NT2/D1 (cell line): ENCODE data around the gene PRSS50.
"Not testable (repeated sequence)": the region's sequence is repeated elsewhere in the genome, so short reads cannot be mapped to it uniquely, and the experiment has no call there.

ENCODE experiments used
- DNase-seq: peaks from one replicate; pipeline ENCODE4 v3.0.0-alpha.2; 2011; ENCODE audit warnings: low read depth, low spot score
- H3K27me3 ChIP-seq: 2 replicates; pipeline ENCODE4 v1.6.0; 2011; ENCODE audit warnings: mild to moderate bottlenecking; ENCODE audit not compliant: insufficient read length, insufficient read depth
- H3K36me3 ChIP-seq: 2 replicates; pipeline ENCODE4 v1.6.1; 2011; ENCODE audit warnings: mild to moderate bottlenecking, low read length, mixed read lengths; ENCODE audit not compliant: insufficient read depth, insufficient read length
- H3K4me1 ChIP-seq: 2 replicates; pipeline ENCODE4 v1.5.1; 2011; ENCODE audit not compliant: insufficient read depth, insufficient read length
- H3K4me3 ChIP-seq: 2 replicates; pipeline ENCODE4 v1.5.1; 2011; ENCODE audit warnings: low read depth; ENCODE audit not compliant: insufficient read length
- H3K9ac ChIP-seq: 2 replicates; pipeline ENCODE4 v1.6.0; 2011; ENCODE audit warnings: low read depth; ENCODE audit not compliant: insufficient read length
- H3K9me3 ChIP-seq: 2 replicates; pipeline ENCODE4 v1.5.1; 2011; ENCODE audit warnings: mild to moderate bottlenecking, low read length; ENCODE audit not compliant: insufficient read depth
- SUZ12 ChIP-seq: IDR thresholded peaks from 2 replicates; pipeline ENCODE4 v1.6.1; 2011; ENCODE audit not compliant: insufficient read length, insufficient read depth; ENCODE audit errors: extremely low read depth
- YY1 ChIP-seq: IDR thresholded peaks from 2 replicates; pipeline ENCODE4 v1.6.1; 2011; ENCODE audit not compliant: insufficient read length, insufficient read depth
- ZNF274 ChIP-seq: IDR thresholded peaks from 2 replicates; pipeline ENCODE4 v1.6.1; 2011; ENCODE audit warnings: mild to moderate bottlenecking, low read depth, low read length

The PRSS50 gene, protein sequence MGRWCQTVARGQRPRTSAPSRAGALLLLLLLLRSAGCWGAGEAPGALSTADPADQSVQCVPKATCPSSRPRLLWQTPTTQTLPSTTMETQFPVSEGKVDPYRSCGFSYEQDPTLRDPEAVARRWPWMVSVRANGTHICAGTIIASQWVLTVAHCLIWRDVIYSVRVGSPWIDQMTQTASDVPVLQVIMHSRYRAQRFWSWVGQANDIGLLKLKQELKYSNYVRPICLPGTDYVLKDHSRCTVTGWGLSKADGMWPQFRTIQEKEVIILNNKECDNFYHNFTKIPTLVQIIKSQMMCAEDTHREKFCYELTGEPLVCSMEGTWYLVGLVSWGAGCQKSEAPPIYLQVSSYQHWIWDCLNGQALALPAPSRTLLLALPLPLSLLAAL

DNA sequence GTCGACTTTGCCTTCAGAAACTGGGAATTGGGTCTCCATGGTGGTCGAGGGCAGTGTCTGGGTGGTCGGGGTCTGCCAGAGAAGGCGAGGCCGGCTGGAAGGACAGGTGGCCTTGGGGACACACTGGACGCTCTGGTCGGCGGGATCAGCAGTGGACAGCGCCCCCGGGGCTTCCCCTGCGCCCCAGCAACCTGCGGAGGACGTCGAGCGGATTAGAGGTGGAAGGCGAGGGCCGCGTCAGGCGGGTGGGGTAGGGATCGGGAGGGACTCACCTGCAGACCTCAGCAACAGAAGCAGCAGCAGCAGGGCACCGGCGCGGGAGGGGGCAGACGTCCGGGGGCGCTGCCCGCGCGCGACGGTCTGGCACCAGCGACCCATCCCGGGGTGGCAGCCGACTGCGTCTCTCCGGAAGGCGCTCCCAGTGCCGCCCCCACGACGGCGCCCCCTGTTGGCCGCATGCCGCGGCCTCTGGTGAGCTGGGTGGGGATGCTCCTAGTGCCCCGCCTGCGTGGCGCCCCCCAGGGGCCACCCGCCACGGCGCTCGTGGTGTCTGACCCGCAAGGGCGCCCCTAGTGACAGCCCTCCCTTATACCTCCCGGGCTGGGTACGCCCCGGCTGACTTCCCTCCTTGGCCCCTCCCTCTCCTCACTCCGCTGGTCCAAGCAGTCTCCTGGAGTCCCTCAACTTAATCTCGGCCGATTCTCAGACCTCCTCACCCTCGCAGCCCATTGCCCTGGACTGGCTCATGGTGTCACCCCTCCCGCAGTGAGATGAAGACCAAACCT lies at the start of gene PRSS50:
TSS of gene PRSS50 (minus strand) at position 423 of the 785 bp plus-strand sequence. CDS start at position 378, 45 bp downstream.
- Histone ChIP-seq H3K36me3 (no peaks in the 10 kb centered on the region), H3K9me3 (no peaks in the 10 kb centered on the region), H3K9ac (no peak within 1 kb of the TSS), H3K4me1 (peaks cover 16% of the 10 kb centered on the region), H3K4me3 (no peak within 1 kb of the TSS), H3K27me3 (no peaks in the 10 kb centered on the region)
- DNase-seq, result peak; percentile 49
- TF ChIP-seq ZNF274, result no peak
- no peak for TF ChIP-seq SUZ12
- TF ChIP-seq YY1, result no peak

DNA sequence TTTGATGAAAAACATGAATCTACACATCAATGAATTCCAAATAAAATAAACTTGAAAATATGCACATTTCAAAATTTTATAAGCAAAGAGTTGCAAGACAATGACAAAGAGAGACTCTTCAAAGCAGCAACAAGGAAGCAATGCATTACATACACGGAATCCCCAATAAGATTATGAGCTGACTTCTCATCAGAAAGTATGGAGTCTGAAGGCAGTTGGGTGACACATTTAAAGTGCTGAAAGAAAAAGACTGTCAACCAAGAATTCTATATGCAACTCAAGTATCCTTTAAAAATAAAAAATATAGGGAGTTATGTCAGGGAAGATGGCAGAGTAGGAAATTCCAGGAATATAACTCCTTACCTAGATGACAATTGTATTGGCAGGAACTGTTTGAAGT lies 46.5 kb upstream of the PRSS50 start:
- TF ChIP-seq YY1, result no peak
- no peak for TF ChIP-seq SUZ12
- TF ChIP-seq ZNF274, result no peak
- Histone ChIP-seq H3K4me1 (no peaks in the 10 kb centered on the region), H3K4me3 (no peak overlapping the region), H3K36me3 (no peaks in the 10 kb centered on the region), H3K9me3 (peaks cover 22% of the 10 kb centered on the region), H3K9ac (no peak overlapping the region), H3K27me3 (no peaks in the 10 kb centered on the region)
- no peak for DNase-seq

DNA sequence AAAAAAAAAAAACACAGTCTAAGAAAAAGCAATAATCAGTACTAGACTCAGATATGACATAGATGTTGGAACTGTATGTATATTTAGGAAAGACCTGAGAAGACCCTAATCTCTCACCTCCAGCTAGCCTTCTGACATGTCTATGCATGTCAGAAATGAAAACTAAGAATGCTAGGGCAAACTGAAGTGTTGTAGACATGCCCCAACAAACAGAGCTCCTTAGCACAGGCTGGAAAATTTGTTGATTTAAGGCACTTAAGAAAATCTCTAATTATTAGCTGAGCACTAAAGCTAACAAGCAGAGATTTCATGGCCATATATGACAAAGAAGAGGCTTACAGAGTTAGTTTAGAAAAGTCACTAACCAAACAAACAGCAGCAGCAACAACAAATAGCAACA lies 45.5 kb upstream of the PRSS50 start:
- DNase-seq, result no peak
- no peaks in the 10 kb centered on the region for H3K4me1 ChIP-seq
- no peak overlapping the region for H3K9ac ChIP-seq
- peaks cover 18% of the 10 kb centered on the region for H3K9me3 ChIP-seq
- no peaks in the 10 kb centered on the region for H3K27me3 ChIP-seq
- TF ChIP-seq ZNF274, result no peak
- TF ChIP-seq SUZ12, result no peak
- TF ChIP-seq YY1, result no peak
- no peak overlapping the region for H3K4me3 ChIP-seq
- no peaks in the 10 kb centered on the region for H3K36me3 ChIP-seq

DNA sequence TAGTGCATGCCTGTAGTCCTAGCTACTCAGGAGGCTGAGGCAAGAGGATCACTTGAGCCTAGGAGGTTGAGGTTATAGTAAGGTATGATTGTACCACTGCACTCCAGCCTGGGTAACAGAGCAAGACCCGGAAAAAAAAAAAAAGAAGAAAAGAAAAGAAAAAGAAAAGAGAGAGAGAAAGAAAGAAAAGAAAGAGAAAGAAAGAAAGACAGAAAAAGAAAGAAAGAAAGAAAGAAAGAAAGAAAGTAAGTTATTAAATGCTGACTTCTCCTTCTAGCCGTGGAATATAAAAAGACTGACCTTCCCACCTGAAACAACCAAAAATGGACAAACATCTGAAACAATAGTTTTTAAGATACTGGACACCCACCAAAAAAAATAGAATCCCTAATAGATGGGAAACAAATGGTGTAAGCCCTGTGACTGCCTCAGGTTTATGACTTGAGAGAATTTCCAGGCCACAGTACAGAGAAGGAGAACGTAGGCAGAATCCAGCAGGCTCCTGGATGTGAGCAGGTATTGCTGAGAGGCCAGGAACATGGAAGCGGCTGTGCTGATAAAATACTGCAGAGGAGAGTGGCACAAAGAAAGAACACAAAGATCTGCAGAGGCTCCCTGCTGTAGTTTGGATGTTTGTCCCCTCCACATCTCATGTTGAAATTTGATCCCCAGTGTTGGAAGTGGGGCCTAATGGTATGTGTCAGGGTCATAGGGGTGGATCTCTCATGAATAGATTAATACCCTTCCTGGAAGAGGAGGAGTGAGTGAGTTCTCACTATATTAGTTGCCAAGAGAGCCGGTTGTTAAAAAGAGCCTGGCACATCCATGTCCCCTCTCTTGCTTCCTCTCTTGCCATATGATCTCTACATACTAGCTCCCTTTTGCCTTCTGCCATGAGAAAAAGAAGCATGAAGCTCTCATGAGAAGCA lies 41.8 kb upstream of the PRSS50 start:
- no peaks in the 10 kb centered on the region for H3K4me1 ChIP-seq
- peaks cover 7% of the 10 kb centered on the region; the same call in 1 of the 2 replicates for H3K9me3 ChIP-seq
- no peak for DNase-seq
- H3K27me3 ChIP-seq, result no peaks in the 10 kb centered on the region
- H3K4me3 ChIP-seq, result no peak overlapping the region
- H3K9ac ChIP-seq, result no peak overlapping the region
- TF ChIP-seq YY1 (no peak), SUZ12 (no peak), ZNF274 (no peak)
- no peaks in the 10 kb centered on the region for H3K36me3 ChIP-seq

DNA sequence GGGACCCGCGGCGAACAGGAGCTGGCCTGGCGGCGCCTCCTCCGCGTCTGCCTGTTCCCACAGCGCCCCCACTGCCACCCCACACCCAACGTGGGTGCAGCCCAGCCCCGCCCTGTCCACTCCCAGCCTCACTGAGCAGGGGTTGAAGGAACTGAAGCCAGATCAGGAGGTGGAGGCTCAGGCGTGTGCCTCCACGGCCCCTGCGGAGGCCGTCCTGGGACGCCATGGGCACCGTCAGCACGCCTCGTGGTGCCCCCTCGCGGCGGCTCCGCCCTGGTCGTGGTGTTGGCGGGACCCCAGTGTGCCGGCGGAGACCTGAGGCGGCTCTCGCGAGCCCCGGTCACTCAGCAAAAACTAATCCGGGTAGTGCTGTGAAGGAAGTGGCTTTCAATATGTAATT lies 39.0 kb upstream of the PRSS50 start:
- Histone ChIP-seq H3K27me3 (no peaks in the 10 kb centered on the region), H3K9ac (no peak overlapping the region), H3K4me1 (no peaks in the 10 kb centered on the region), H3K9me3 (no peaks in the 10 kb centered on the region), H3K4me3 (no peak overlapping the region), H3K36me3 (no peaks in the 10 kb centered on the region)
- no peak for DNase-seq
- no peak for TF ChIP-seq ZNF274
- TF ChIP-seq YY1, result no peak
- no peak for TF ChIP-seq SUZ12

DNA sequence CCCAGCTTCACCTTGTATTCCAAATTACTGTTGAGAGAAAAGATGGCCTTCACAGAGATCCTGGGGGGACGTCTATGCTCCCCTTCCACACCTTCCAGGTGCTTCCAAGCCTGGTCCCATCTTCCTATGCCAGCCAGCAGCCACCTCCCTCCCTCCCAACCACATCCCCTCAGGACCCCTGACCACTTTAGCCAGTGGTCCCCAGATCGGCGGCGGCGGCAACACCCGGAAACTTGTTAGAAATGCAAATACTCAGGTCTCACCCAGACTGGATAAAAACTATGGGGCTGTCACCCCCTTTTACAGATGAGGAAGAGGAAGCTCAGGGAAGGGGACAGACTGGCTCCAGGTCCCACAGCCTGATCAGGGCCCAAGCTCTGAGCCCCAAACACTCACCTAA lies 38.0 kb upstream of the PRSS50 start:
- H3K9ac ChIP-seq, result no peak overlapping the region
- TF ChIP-seq ZNF274, result no peak
- TF ChIP-seq SUZ12, result no peak
- TF ChIP-seq YY1, result no peak
- H3K36me3 ChIP-seq, result no peaks in the 10 kb centered on the region
- DNase-seq, result no peak
- H3K9me3 ChIP-seq, result no peaks in the 10 kb centered on the region
- H3K4me3 ChIP-seq, result no peak overlapping the region
- no peaks in the 10 kb centered on the region for H3K4me1 ChIP-seq
- H3K27me3 ChIP-seq, result no peaks in the 10 kb centered on the region

DNA sequence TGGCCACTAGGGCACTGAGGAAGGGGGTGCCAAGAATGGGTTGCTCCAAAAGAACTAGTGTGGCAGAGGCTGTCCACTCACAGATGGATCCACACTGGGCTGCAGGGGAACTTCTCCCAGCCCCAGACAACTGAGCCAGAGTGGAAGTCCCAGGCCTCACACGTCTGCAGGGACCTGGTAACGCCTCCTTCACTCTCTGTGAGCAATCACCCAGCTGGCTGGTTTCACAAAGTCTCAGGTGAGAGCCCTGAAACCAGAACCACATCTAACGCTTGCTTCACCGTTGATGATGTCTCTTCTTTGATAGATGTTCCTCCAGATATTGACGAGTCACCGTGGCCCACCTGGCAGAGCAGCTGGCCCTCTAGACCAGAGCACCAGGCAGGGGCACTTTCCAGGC lies 35.5 kb upstream of the PRSS50 start:
- not testable (repeated sequence) for H3K4me1 ChIP-seq, H3K9ac ChIP-seq, H3K36me3 ChIP-seq, H3K4me3 ChIP-seq, H3K27me3 ChIP-seq, H3K9me3 ChIP-seq, DNase-seq
